Activated B cell treated with CpG ODN at 0.5 μM for 24 hours (primary cell): ENCODE results near the gene TAF11L6. TPM values are rescaled to one million over a fixed set of nuclear protein-coding genes. Genes with fewer than 3 reads are reported as not detected.
"Not testable (repeated sequence)": the region's sequence is repeated elsewhere in the genome, so short reads cannot be mapped to it uniquely, and the experiment has no call there.

ENCODE experiments used
- ATAC-seq: fragments of 200-7000 bp; cut with Tn5 transposase; one replicate; pipeline ENCODE4 v1.10.0; 2021; ENCODE audit warnings: low read depth, mild to moderate bottlenecking, moderate library complexity
- CTCF ChIA-PET: fragments of 350-600 bp; sonication (Branson Sonifier 250); formaldehyde crosslinking; loops from one replicate; lab custom pipeline; 2021; ENCODE audit warnings: antibody characterized with exemption; lab: Charles Lee
- POLR2A ChIA-PET: fragments of 350-600 bp; sonication (Branson Sonifier 250); formaldehyde crosslinking; loops from one replicate; lab custom pipeline; 2021; ENCODE audit warnings: antibody characterized with exemption; lab: Charles Lee
- DNase-seq: peaks from one replicate; pipeline ENCODE4 v3.0.0; 2022
- H3K27ac Mint-ChIP-seq: one replicate; pipeline ENCODE4 v1.8.0; 2020; ENCODE audit warnings: mixed read lengths
- H3K27me3 Mint-ChIP-seq: one replicate; pipeline ENCODE4 v1.8.0; 2021; ENCODE audit warnings: mixed read lengths
- H3K36me3 Mint-ChIP-seq: one replicate; pipeline ENCODE4 v1.8.0; 2021; ENCODE audit warnings: low read depth, mixed read lengths
- H3K4me1 Mint-ChIP-seq: one replicate; pipeline ENCODE4 v1.8.0; 2021; ENCODE audit warnings: mixed read lengths
- H3K4me3 Mint-ChIP-seq: one replicate; pipeline ENCODE4 v1.8.0; 2020; ENCODE audit warnings: mild to moderate bottlenecking, mixed read lengths
- H3K9me3 Mint-ChIP-seq: one replicate; pipeline ENCODE4 v1.8.0; 2020; ENCODE audit warnings: mixed read lengths
- CTCF ChIP-seq: fragments of 200-600 bp; IDR thresholded peaks from one replicate; pipeline ENCODE4 v1.8.0; 2022; ENCODE audit warnings: antibody characterized with exemption, mild to moderate bottlenecking
- intact Hi-C: fragments of 100-400 bp; cut with micrococcal nuclease; formaldehyde crosslinking; loops from one replicate; pipeline ENCODE4 v1.15.1; 2024
- total RNA-seq: library from RNA; stranded (reverse); gene quantifications from 2 replicates; pipeline ENCODE4 v1.2.3, GENCODE V29; 2022

Gene TAF11L6
- total RNA-seq, 1 donor from 2014 or later = not detected

GRCh38 chr5:17497446-17497845 lies 31.0 kb upstream of the TAF11L6 start:
- H3K4me3 Mint-ChIP-seq = no peak overlapping the region
- POLR2A ChIA-PET = no interaction called here
- H3K36me3 Mint-ChIP-seq = no peaks in the 10 kb centered on the region
- no peaks in the 10 kb centered on the region for H3K27me3 Mint-ChIP-seq
- ATAC-seq (no peak), DNase-seq (no peak)
- intact Hi-C loops = no loop called here
- no peak for TF ChIP-seq CTCF
- peaks cover 5% of the 10 kb centered on the region for H3K9me3 Mint-ChIP-seq
- H3K27ac Mint-ChIP-seq = no peak overlapping the region
- no peaks in the 10 kb centered on the region for H3K4me1 Mint-ChIP-seq
- CTCF ChIA-PET = no interaction called here

- intact Hi-C loops, H3K36me3 Mint-ChIP-seq, H3K27ac Mint-ChIP-seq, CTCF ChIA-PET, ATAC-seq, POLR2A ChIA-PET, H3K4me3 Mint-ChIP-seq, H3K9me3 Mint-ChIP-seq, DNase-seq, H3K4me1 Mint-ChIP-seq, H3K27me3 Mint-ChIP-seq: not testable (repeated sequence)
Observed at GRCh38 chr5:17497931-17498330, 30.5 kb upstream of the TAF11L6 start, which contains the start of gene TAF11L2. Gene TAF11L2 (plus strand): TSS chr5:17498231.

GRCh38 chr5:17511775-17512325 lies 16.6 kb upstream of the TAF11L6 start:
- intact Hi-C loops = no loop called here
- no peak for DNase-seq
- no peak for TF ChIP-seq CTCF
- H3K9me3 Mint-ChIP-seq = no peaks in the 10 kb centered on the region
- H3K36me3 Mint-ChIP-seq = no peaks in the 10 kb centered on the region
- H3K4me1 Mint-ChIP-seq = no peaks in the 10 kb centered on the region
- H3K4me3 Mint-ChIP-seq = no peak overlapping the region
- no peak overlapping the region for H3K27ac Mint-ChIP-seq
- CTCF ChIA-PET = no interaction called here
- ATAC-seq = no peak
- POLR2A ChIA-PET = no interaction called here
- peaks cover 4% of the 10 kb centered on the region for H3K27me3 Mint-ChIP-seq

- intact Hi-C loops, H3K4me3 Mint-ChIP-seq, CTCF ChIA-PET, H3K36me3 Mint-ChIP-seq, DNase-seq, H3K27me3 Mint-ChIP-seq, H3K27ac Mint-ChIP-seq, H3K4me1 Mint-ChIP-seq, ATAC-seq, H3K9me3 Mint-ChIP-seq, POLR2A ChIA-PET: not testable (repeated sequence)
Observed at GRCh38 chr5:17517526-17517925, 10.9 kb upstream of the TAF11L6 start.

- H3K4me3 Mint-ChIP-seq, DNase-seq, POLR2A ChIA-PET, H3K36me3 Mint-ChIP-seq, H3K27ac Mint-ChIP-seq, H3K4me1 Mint-ChIP-seq, CTCF ChIA-PET, intact Hi-C loops, ATAC-seq, H3K27me3 Mint-ChIP-seq, H3K9me3 Mint-ChIP-seq: not testable (repeated sequence)
Observed at GRCh38 chr5:17518067-17518466, 10.4 kb upstream of the TAF11L6 start, which contains the start of gene TAF11L3. Gene TAF11L3 (plus strand): TSS chr5:17518367.

DNA sequence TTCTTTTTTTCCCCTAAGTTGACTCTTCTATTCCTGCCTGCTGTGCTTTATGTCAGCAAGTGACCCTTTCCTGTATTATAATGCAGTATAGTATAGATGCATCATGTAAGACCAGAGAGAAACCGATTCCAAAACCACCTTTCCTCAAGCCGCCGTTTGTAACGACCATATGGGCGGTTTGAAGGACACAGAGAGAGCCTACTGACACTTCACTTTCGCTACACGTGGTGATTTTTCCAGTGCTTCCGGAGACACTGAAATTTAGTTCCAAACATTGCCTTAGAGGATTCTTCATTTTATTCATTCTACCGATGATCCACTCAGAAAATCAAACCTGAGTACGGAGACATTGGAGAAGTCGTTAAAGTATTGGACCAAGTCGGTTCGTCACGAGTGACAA lies 9.0 kb upstream of the TAF11L6 start:
- H3K36me3 Mint-ChIP-seq, CTCF ChIA-PET, H3K9me3 Mint-ChIP-seq, H3K27me3 Mint-ChIP-seq, H3K4me3 Mint-ChIP-seq, ATAC-seq, POLR2A ChIA-PET, DNase-seq, H3K4me1 Mint-ChIP-seq, intact Hi-C loops, H3K27ac Mint-ChIP-seq: not testable (repeated sequence)

- ATAC-seq, H3K27me3 Mint-ChIP-seq, H3K9me3 Mint-ChIP-seq, DNase-seq, H3K36me3 Mint-ChIP-seq, H3K4me1 Mint-ChIP-seq, H3K4me3 Mint-ChIP-seq, POLR2A ChIA-PET, CTCF ChIA-PET, H3K27ac Mint-ChIP-seq, intact Hi-C loops: not testable (repeated sequence)
Observed at GRCh38 chr5:17521501-17521900, 7.0 kb upstream of the TAF11L6 start, which contains the start of gene TAF11L4. Gene TAF11L4 (plus strand): TSS chr5:17521801.

- H3K4me3 Mint-ChIP-seq, H3K9me3 Mint-ChIP-seq, DNase-seq, CTCF ChIA-PET, intact Hi-C loops, H3K36me3 Mint-ChIP-seq, ATAC-seq, H3K27me3 Mint-ChIP-seq, H3K27ac Mint-ChIP-seq, POLR2A ChIA-PET, H3K4me1 Mint-ChIP-seq: not testable (repeated sequence)
Observed at GRCh38 chr5:17524935-17525334, 3.5 kb upstream of the TAF11L6 start, which contains the start of gene TAF11L5. Gene TAF11L5 (plus strand): TSS chr5:17525235.

- POLR2A ChIA-PET, intact Hi-C loops, H3K36me3 Mint-ChIP-seq, CTCF ChIA-PET, DNase-seq, H3K4me3 Mint-ChIP-seq, H3K9me3 Mint-ChIP-seq, H3K27me3 Mint-ChIP-seq, H3K4me1 Mint-ChIP-seq, H3K27ac Mint-ChIP-seq, ATAC-seq: not testable (repeated sequence)
Observed at GRCh38 chr5:17526504-17526903, 2.0 kb upstream of the TAF11L6 start.
